H54 (cell line): ENCODE measurements around the gene SLC22A17.
"Not testable (repeated sequence)": the region's sequence is repeated elsewhere in the genome, so short reads cannot be mapped to it uniquely, and the experiment has no call there.

ENCODE experiments used
- DNase-seq: peaks from one replicate; pipeline ENCODE4 v3.0.0; 2011; ENCODE audit warnings: low spot score, mixed read lengths; ENCODE audit not compliant: insufficient read length
- FAIRE-seq: peaks from 3 replicates; lab custom pipeline; 2011; peaks lifted over from hg19 to GRCh38; lab: Jason Lieb, UNC
- POLR2A ChIP-seq: IDR thresholded peaks from 2 replicates; pipeline ENCODE4 v1.6.1; 2011; ENCODE audit warnings: low read depth, mild to moderate bottlenecking, low read length

Gene SLC22A17

GRCh38 chr14:23348297-23348655 is 4.4 kb downstream of the SLC22A17 start:
- FAIRE-seq (no peak), DNase-seq (no peak)
- TF ChIP-seq POLR2A = no peak

- DNase-seq = no peak
- FAIRE-seq = no peak
- TF ChIP-seq POLR2A = no peak
Observed at GRCh38 chr14:23347406-23348296, 5.0 kb downstream of the SLC22A17 start.

- no peak for FAIRE-seq
- TF ChIP-seq POLR2A = no peak
- no peak for DNase-seq
Observed at GRCh38 chr14:23346693-23347405, 5.8 kb downstream of the SLC22A17 start.

GRCh38 chr14:23345987-23346692 is 6.5 kb downstream of the SLC22A17 start:
- TF ChIP-seq POLR2A = no peak
- FAIRE-seq (no peak), DNase-seq (no peak)

- DNase-seq = no peak
- no peak for FAIRE-seq
- TF ChIP-seq POLR2A = no peak
Observed at GRCh38 chr14:23344481-23344880, 8.2 kb downstream of the SLC22A17 start.

- no peak for FAIRE-seq
- TF ChIP-seq POLR2A = no peak
- DNase-seq = no peak
Observed at GRCh38 chr14:23339506-23340268, 13.0 kb downstream of the SLC22A17 start.

- no peak for TF ChIP-seq POLR2A
- FAIRE-seq (no peak), DNase-seq (no peak)
Observed at GRCh38 chr14:23335623-23336022, 17.1 kb downstream of the SLC22A17 start.

GRCh38 chr14:23327947-23328744 is 24.5 kb downstream of the SLC22A17 start:
- peak; percentile 38 for FAIRE-seq

GRCh38 chr14:23326491-23327332 is 26.0 kb downstream of the SLC22A17 start:
- FAIRE-seq (no peak), DNase-seq (no peak)
- no peak for TF ChIP-seq POLR2A

More at GRCh38 chr14:23327947-23328744, 24.5 kb downstream of the SLC22A17 start:
- DNase-seq = peak; percentile 37
- TF ChIP-seq POLR2A = no peak

- not testable (repeated sequence) for FAIRE-seq, DNase-seq
Observed at GRCh38 chr14:23325746-23326145, 26.9 kb downstream of the SLC22A17 start.

GRCh38 chr14:23324993-23325392 is 27.7 kb downstream of the SLC22A17 start:
- TF ChIP-seq POLR2A = no peak
- DNase-seq (no peak), FAIRE-seq (no peak)

GRCh38 chr14:23324455-23324846 is 28.2 kb downstream of the SLC22A17 start:
- no peak for DNase-seq
- no peak for TF ChIP-seq POLR2A
- no peak for FAIRE-seq
